RWPE2 (cell line): ENCODE measurements around the gene KDELR1.

Experiments used
- ATAC-seq: fragments of 200-7000 bp; cut with Tn5 transposase; 3 replicates; pipeline ENCODE4 v1.9.1; 2021; ENCODE audit warnings: low read depth
- DNase-seq: peaks from one replicate; pipeline ENCODE4 v3.0.0-alpha.2; 2020; ENCODE audit warnings: low spot score
- H3K27ac ChIP-seq: fragments of 450-650 bp; 2 replicates; pipeline ENCODE4 v1.5.1; 2017; ENCODE audit warnings: mild to moderate bottlenecking; ENCODE audit not compliant: poor library complexity, severe bottlenecking
- H3K27me3 ChIP-seq: fragments of 250-450 bp; sonication (Bioruptor Pico); 2 replicates; pipeline ENCODE4 v1.5.1; 2021; ENCODE audit warnings: mild to moderate bottlenecking, moderate library complexity; ENCODE audit not compliant: insufficient read depth, poor library complexity, severe bottlenecking
- H3K36me3 ChIP-seq: fragments of 250-450 bp; sonication (Bioruptor Pico); 2 replicates; pipeline ENCODE4 v1.5.1; 2020; ENCODE audit warnings: low read depth, mild to moderate bottlenecking, moderate library complexity
- H3K4me1 ChIP-seq: fragments of 250-450 bp; sonication (Bioruptor Pico); 2 replicates; pipeline ENCODE4 v1.5.1; 2021; ENCODE audit warnings: mild to moderate bottlenecking, moderate library complexity; ENCODE audit not compliant: insufficient read depth, poor library complexity, severe bottlenecking
- H3K4me3 ChIP-seq: fragments of 250-450 bp; sonication (Bioruptor Pico); 2 replicates; pipeline ENCODE4 v1.5.1; 2021; ENCODE audit warnings: mild to moderate bottlenecking, moderate library complexity; ENCODE audit not compliant: severe bottlenecking
- H3K9me3 ChIP-seq: fragments of 250-450 bp; sonication (Bioruptor Pico); 2 replicates; pipeline ENCODE4 v1.5.1; 2021; ENCODE audit warnings: mild to moderate bottlenecking, moderate library complexity; ENCODE audit not compliant: severe bottlenecking
- TF ChIP-seq, protein P1 (sequence below): fragments of 450-650 bp; IDR thresholded peaks from one replicate; pipeline ENCODE4 v1.5.1; 2017; ENCODE audit warnings: mild to moderate bottlenecking, moderate library complexity; ENCODE audit not compliant: poor library complexity, severe bottlenecking

Gene KDELR1

DNA sequence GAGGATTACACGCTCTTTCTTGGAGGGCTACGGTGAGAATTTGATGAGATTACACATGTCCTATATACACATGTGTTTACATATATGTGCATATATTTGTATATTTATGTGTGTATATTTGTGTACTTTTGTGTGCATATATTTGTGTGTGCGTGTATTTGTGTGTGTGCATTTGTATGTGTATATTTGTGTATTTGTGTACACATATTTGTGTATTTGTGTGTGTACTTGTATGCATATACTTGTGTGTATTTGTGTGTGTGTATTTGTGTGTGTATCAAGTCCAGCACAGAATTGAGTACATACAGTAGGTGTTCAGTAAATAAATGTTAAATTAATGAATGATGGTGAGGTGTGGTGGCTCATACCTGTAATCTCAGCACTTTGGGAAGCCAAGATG lies 29.4 kb downstream of the KDELR1 start:
- TF ChIP-seq, protein P1, sequence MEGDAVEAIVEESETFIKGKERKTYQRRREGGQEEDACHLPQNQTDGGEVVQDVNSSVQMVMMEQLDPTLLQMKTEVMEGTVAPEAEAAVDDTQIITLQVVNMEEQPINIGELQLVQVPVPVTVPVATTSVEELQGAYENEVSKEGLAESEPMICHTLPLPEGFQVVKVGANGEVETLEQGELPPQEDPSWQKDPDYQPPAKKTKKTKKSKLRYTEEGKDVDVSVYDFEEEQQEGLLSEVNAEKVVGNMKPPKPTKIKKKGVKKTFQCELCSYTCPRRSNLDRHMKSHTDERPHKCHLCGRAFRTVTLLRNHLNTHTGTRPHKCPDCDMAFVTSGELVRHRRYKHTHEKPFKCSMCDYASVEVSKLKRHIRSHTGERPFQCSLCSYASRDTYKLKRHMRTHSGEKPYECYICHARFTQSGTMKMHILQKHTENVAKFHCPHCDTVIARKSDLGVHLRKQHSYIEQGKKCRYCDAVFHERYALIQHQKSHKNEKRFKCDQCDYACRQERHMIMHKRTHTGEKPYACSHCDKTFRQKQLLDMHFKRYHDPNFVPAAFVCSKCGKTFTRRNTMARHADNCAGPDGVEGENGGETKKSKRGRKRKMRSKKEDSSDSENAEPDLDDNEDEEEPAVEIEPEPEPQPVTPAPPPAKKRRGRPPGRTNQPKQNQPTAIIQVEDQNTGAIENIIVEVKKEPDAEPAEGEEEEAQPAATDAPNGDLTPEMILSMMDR: no peak
- Histone ChIP-seq H3K27me3 (no peaks in the 10 kb centered on the region), H3K4me3 (no peak overlapping the region), H3K9me3 (no peaks in the 10 kb centered on the region), H3K27ac (no peak overlapping the region), H3K36me3 (peaks cover 9% of the 10 kb centered on the region), H3K4me1 (peaks cover 3% of the 10 kb centered on the region)
- ATAC-seq: no peak
- DNase-seq: no peak

DNA sequence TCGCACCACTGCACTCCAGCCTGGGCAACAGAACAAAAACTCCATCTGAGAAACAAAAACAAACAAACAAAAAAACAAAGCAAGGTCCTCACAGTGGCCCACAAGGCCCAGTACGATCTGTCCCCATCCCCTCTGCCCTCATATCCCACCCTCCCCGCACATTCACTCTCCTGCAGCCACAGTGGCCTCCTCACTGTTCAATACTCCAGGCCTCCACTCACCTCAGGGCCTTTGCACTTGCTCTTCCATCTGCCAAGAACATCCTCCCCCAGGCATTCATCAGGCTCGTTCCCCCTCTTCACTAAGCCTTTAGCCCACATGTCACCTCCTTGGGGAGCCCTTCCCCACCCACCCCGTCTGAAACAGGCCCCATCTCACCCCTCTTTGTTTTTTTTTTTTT lies 32.2 kb downstream of the KDELR1 start:
- Histone ChIP-seq H3K36me3 (peaks cover 9% of the 10 kb centered on the region), H3K4me3 (no peak overlapping the region), H3K27ac (no peak overlapping the region), H3K4me1 (peaks cover 3% of the 10 kb centered on the region), H3K9me3 (no peaks in the 10 kb centered on the region), H3K27me3 (no peaks in the 10 kb centered on the region)
- ATAC-seq: no peak
- TF ChIP-seq, protein P1: no peak
- DNase-seq: no peak

- no peaks in the 10 kb centered on the region for H3K4me1 ChIP-seq
- no peak overlapping the region for H3K4me3 ChIP-seq
- ATAC-seq (no peak), DNase-seq (no peak)
- TF ChIP-seq, protein P1: no peak
- no peaks in the 10 kb centered on the region for H3K36me3 ChIP-seq
- no peaks in the 10 kb centered on the region for H3K9me3 ChIP-seq
- H3K27me3 ChIP-seq: no peaks in the 10 kb centered on the region
- H3K27ac ChIP-seq: no peak overlapping the region
These were observed 35.9 kb downstream of the KDELR1 start for GRCh38 chr19:48355365-48355954.

DNA sequence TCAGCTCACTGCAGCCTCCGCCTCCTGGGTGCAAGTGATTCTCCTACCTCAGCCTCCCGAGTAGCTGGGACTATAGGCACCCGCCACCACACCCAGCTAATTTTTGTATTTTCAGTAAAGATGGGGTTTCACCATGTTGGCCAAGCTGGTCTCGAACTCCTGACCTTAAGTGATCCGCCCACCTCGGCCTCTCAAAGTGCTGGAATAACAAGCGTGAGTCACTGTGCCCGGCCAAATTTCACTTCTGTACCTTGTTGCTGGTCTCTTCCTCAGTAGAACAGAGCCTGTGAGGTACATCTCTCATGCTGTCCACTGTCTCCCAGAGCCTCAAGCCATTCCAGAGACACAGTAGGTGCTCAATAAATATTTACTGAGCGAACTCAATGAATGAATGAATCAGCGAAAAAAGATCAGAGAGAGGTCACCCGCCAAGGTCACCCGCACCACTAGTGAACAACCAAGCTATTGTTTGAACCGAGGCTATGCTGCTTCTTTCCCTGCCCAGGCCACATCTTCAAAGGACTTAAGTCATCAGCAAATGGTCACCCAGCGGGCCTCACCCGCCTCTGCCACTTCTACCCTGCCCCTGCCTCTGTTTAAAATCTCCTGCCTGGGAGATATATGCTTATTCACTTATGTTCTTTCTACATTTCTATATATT lies 36.9 kb downstream of the KDELR1 start:
- no peaks in the 10 kb centered on the region for H3K4me1 ChIP-seq
- TF ChIP-seq, protein P1: no peak
- no peak overlapping the region for H3K4me3 ChIP-seq
- ATAC-seq (no peak), DNase-seq (no peak)
- no peaks in the 10 kb centered on the region for H3K36me3 ChIP-seq
- no peaks in the 10 kb centered on the region for H3K27me3 ChIP-seq
- no peak overlapping the region for H3K27ac ChIP-seq
- H3K9me3 ChIP-seq: no peaks in the 10 kb centered on the region

GRCh38 chr19:48353677-48354076 lies 37.7 kb downstream of the KDELR1 start:
- Histone ChIP-seq H3K36me3 (no peaks in the 10 kb centered on the region), H3K4me1 (no peaks in the 10 kb centered on the region), H3K4me3 (no peak overlapping the region), H3K27ac (no peak overlapping the region), H3K9me3 (no peaks in the 10 kb centered on the region), H3K27me3 (no peaks in the 10 kb centered on the region)
- TF ChIP-seq, protein P1: no peak
- DNase-seq (no peak), ATAC-seq (no peak)
